Ishikawa (cell line): Measurements from ENCODE around the gene CUL3.

Experiments used
- CEBPB ChIP-seq: IDR thresholded peaks from 2 replicates; pipeline ENCODE4 v1.6.1; 2012
- CREB1 ChIP-seq: IDR thresholded peaks from 2 replicates; pipeline ENCODE4 v1.6.1; 2012; ENCODE audit warnings: low read depth
- EP300 ChIP-seq: IDR thresholded peaks from 2 replicates; pipeline ENCODE4 v1.6.1; 2012; ENCODE audit warnings: borderline replicate concordance
- FOXM1 ChIP-seq: IDR thresholded peaks from 2 replicates; pipeline ENCODE4 v1.6.1; 2012; ENCODE audit warnings: low read depth, borderline replicate concordance
- MAX ChIP-seq: IDR thresholded peaks from 2 replicates; pipeline ENCODE4 v1.6.1; 2012
- NFIC ChIP-seq: IDR thresholded peaks from 2 replicates; pipeline ENCODE4 v1.6.1; 2012
- RAD21 ChIP-seq: IDR thresholded peaks from 2 replicates; pipeline ENCODE4 v1.6.1; 2012; ENCODE audit warnings: low read depth
- TCF12 ChIP-seq: IDR thresholded peaks from 2 replicates; pipeline ENCODE4 v1.6.1; 2012; ENCODE audit warnings: low read depth
- YY1 ChIP-seq: IDR thresholded peaks from 2 replicates; pipeline ENCODE4 v1.6.1; 2012; ENCODE audit warnings: low read depth
- ZBTB7A ChIP-seq: IDR thresholded peaks from 2 replicates; pipeline ENCODE4 v1.6.1; 2012; ENCODE audit warnings: low read depth

- no peak for TF ChIP-seq NFIC
- TF ChIP-seq ZBTB7A, result no peak
- TF ChIP-seq EP300, result no peak
- no peak for TF ChIP-seq MAX
- no peak for TF ChIP-seq YY1
- no peak for TF ChIP-seq RAD21
- TF ChIP-seq FOXM1, result no peak
- TF ChIP-seq CEBPB, result no peak
- no peak for TF ChIP-seq CREB1
- TF ChIP-seq TCF12, result no peak
Measured at GRCh38 chr2:224498991-224499390, 86.2 kb downstream of the CUL3 start.
